HFFc6 (cell line): Measurements from ENCODE around the gene STMP1. TPM values are rescaled to one million over a fixed set of nuclear protein-coding genes. Genes with fewer than 3 reads are reported as not detected.
"Not testable (repeated sequence)": the region's sequence is repeated elsewhere in the genome, so short reads cannot be mapped to it uniquely, and the experiment has no call there.

ENCODE experiments used
- DNase-seq: peaks from one replicate; pipeline ENCODE4 v3.0.0-alpha.2; 2018
- H3K27ac Mint-ChIP-seq: 2 replicates; pipeline ENCODE4 v1.8.0; 2020; ENCODE audit warnings: mild to moderate bottlenecking, mixed read lengths
- H3K27me3 Mint-ChIP-seq: 2 replicates; pipeline ENCODE4 v1.8.0; 2021; ENCODE audit warnings: mild to moderate bottlenecking, moderate library complexity, mixed read lengths; ENCODE audit not compliant: insufficient read depth
- H3K36me3 Mint-ChIP-seq: 2 replicates; pipeline ENCODE4 v1.8.0; 2021; ENCODE audit warnings: low read depth, mixed read lengths
- H3K4me1 Mint-ChIP-seq: 2 replicates; pipeline ENCODE4 v1.8.0; 2020; ENCODE audit warnings: low read depth, mixed read lengths
- H3K4me3 Mint-ChIP-seq: 2 replicates; pipeline ENCODE4 v1.8.0; 2020; ENCODE audit warnings: mild to moderate bottlenecking, moderate library complexity, mixed read lengths
- H3K9me3 Mint-ChIP-seq: 2 replicates; pipeline ENCODE4 v1.8.0; 2020; ENCODE audit warnings: mild to moderate bottlenecking, mixed read lengths
- CTCF ChIP-seq: fragments of 200-600 bp; sonication (generic); IDR thresholded peaks from 2 replicates; pipeline ENCODE4 v1.5.0; 2021; ENCODE audit warnings: antibody characterized with exemption, mild to moderate bottlenecking
- total RNA-seq, 6 experiments: library from RNA; stranded (reverse); fragmentation: NEBNext Ultra II Directional; extraction: Animal tissue kit (Norgen Biotek cat#: 25700); gene quantifications; 2 replicates in 1 of 6; 3 replicates in 5 of 6; pipeline ENCODE4 v1.2.3, GENCODE V29; 2021

The STMP1 gene
- total RNA-seq, 6 experiments from 2014 or later, result 40.0 to 58.1 (median 51.7) TPM

GRCh38 chr7:135687466-135687865 lies 25.2 kb downstream of the STMP1 start:
- DNase-seq, result no peak
- no peak for TF ChIP-seq CTCF
- peaks cover 76% of the 10 kb centered on the region for H3K4me1 Mint-ChIP-seq
- no peaks in the 10 kb centered on the region; the same call in 1 of the 2 replicates for H3K27me3 Mint-ChIP-seq
- H3K27ac Mint-ChIP-seq, result peak overlapping the region; percentile 16; the same call in 1 of the 2 replicates
- no peak overlapping the region for H3K4me3 Mint-ChIP-seq
- peaks cover 34% of the 10 kb centered on the region for H3K36me3 Mint-ChIP-seq
- no peaks in the 10 kb centered on the region for H3K9me3 Mint-ChIP-seq

GRCh38 chr7:135690566-135690965 lies 28.3 kb downstream of the STMP1 start:
- peak overlapping the region; percentile 81 for H3K27ac Mint-ChIP-seq
- H3K9me3 Mint-ChIP-seq, result no peaks in the 10 kb centered on the region
- H3K27me3 Mint-ChIP-seq, result no peaks in the 10 kb centered on the region
- H3K36me3 Mint-ChIP-seq, result peaks cover 39% of the 10 kb centered on the region
- DNase-seq, result peak; percentile 50
- H3K4me3 Mint-ChIP-seq, result peak overlapping the region; percentile 11; the same call in 1 of the 2 replicates
- TF ChIP-seq CTCF, result no peak
- H3K4me1 Mint-ChIP-seq, result peaks cover 47% of the 10 kb centered on the region

GRCh38 chr7:135692055-135692454 lies 29.7 kb downstream of the STMP1 start:
- TF ChIP-seq CTCF, result no peak
- Mint-ChIP-seq H3K27me3 (no peaks in the 10 kb centered on the region), H3K4me1 (peaks cover 40% of the 10 kb centered on the region), H3K27ac (peak overlapping the region; percentile 69), H3K4me3 (no peak overlapping the region), H3K36me3 (peaks cover 34% of the 10 kb centered on the region), H3K9me3 (no peaks in the 10 kb centered on the region)
- no peak for DNase-seq

GRCh38 chr7:135692606-135693005 lies 30.3 kb downstream of the STMP1 start:
- peak overlapping the region; percentile 69 for H3K27ac Mint-ChIP-seq
- not testable (repeated sequence) for DNase-seq

GRCh38 chr7:135693558-135693957 lies 31.2 kb downstream of the STMP1 start:
- Mint-ChIP-seq H3K4me1 (peaks cover 35% of the 10 kb centered on the region), H3K4me3 (no peak overlapping the region), H3K27me3 (peaks cover 1% of the 10 kb centered on the region; the same call in 1 of the 2 replicates), H3K36me3 (peaks cover 28% of the 10 kb centered on the region), H3K27ac (no peak overlapping the region), H3K9me3 (no peaks in the 10 kb centered on the region)
- no peak for DNase-seq
- TF ChIP-seq CTCF, result no peak

More at GRCh38 chr7:135692606-135693005, 30.3 kb downstream of the STMP1 start:
- not testable (repeated sequence) for H3K27me3 Mint-ChIP-seq, H3K9me3 Mint-ChIP-seq, H3K4me3 Mint-ChIP-seq
- Mint-ChIP-seq H3K4me1 (peaks cover 35% of the 10 kb centered on the region), H3K36me3 (peaks cover 28% of the 10 kb centered on the region)

DNA sequence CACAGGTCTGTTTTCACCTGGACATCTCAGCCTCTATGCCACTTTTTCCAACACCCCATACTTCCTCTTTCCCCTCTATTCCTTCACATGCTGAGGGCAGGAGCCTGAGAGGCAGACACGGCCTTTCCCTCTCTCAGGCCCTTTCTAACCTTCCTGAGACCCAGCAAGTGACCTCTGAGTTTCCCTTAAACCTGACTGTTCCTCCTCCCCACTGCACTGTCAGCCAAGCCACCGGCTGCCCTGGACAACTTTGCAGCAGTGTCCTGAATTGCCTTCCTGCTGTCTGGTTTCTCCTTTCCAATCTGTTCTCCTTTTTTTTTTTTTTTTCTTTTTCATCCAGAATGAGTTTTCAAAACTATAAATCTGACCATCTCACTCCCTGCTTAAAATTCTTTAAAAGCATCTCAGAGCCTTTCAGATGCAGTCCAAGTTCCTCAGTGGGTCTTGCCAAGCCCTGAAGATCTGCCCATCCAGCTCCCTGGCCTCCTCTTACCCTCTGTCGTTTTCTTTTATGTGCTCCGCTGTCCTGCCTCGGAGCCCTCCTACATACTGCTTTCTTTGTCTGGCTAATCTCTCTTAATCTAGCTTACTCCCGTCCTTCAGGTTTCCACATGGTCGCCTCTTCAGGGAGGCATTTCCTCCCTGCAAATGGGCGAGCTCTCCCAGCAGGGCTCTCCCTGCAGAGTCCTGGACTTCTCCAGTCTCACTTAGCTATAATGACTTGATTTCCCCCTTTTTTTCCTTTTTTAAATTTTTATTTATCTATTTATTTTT lies 35.1 kb downstream of the STMP1 start:
- H3K9me3 Mint-ChIP-seq, result no peaks in the 10 kb centered on the region

More for the DNA sequence above, 35.1 kb downstream of the STMP1 start:
- H3K27ac Mint-ChIP-seq, result no peak overlapping the region
- H3K4me3 Mint-ChIP-seq, result no peak overlapping the region
- TF ChIP-seq CTCF, result no peak
- H3K27me3 Mint-ChIP-seq, result peaks cover 1% of the 10 kb centered on the region; the same call in 1 of the 2 replicates
- no peak for DNase-seq
- H3K36me3 Mint-ChIP-seq, result peaks cover 13% of the 10 kb centered on the region
- H3K4me1 Mint-ChIP-seq, result peaks cover 2% of the 10 kb centered on the region
